ENCODE measurements around the gene KRT20.

Gene KRT20

DNA sequence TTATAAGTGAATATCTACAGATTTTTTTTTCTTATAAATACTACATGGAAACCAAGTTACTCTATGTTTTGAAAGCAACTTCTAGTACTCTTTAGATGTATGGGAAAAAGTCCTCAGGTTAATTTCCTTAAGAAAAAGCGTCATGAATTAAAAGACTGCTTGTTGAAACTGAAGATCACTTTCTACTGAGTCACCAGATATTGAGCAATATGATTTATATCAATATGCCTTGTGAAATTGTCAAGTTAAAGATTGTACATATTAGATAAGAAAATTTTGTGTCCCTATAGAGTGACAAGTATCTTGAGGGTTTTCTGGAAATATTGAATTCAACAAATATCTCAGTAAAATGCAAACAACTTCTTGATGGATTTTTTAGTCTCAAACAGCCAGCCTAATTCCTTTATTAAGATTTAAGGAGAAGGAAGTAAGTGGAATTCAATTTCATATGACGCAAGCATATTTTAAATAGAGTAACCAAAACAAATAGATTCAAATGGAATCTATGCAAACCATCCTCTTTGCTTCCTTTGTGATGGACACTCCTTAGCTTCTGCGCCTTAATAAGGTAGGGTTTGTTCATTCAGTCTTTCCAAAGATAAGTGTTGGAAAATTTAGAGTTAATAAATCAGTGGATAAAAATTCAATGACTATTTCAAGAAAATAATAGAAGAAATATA is 34.6 kb downstream of the KRT20 start:
- no peak for DNase-seq (ENCODE audit: low spot score)

DNA sequence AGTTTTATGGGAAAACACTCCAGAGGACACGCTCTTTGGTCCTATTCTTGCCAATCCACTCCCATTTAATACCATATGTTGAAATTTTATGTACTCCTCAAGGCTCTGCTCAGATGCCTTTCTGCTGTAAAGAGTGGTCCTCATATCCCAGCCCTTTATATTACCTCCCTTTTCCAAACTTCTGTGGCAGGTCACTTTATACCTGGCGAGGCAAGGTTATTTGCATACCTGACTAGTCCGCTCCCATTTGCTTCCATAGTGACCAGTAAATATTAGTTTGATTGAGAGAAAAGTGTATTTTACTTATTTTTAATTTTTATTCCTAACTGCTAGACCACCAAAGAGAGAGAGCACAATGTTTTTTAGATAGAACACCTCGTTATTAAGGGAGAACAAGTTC is 35.3 kb downstream of the KRT20 start:
- DNase-seq (ENCODE audit: low spot score), result no peak

DNA sequence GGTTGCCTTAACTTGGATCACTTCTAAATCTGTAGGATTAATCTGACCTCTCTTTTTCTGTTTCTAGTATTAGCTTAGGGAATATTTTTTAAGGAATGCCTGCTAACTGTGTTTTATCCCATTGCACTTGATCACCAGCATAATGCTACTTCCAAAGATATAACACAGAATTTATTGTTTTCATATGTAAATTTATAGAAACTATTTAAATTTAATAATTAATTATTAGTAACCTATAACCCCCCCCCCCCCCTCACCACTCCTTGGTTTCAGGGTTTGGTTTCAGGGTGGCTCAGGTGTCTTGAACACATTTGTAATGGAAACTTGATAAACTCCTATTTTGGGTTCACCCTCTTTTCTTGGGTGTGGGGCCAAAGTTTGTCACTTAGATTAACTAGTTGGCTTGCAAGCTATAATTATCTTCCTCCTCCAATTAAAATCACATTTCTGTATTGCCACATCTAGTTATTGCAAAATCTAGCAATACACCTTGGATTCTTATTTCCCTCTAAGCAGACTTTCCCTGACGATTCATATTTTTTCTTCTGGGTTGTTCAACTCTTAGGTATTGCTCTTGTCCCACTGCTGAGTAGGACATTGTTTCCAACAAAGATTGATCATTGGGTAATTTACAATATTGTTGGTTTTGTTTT is 36.3 kb downstream of the KRT20 start:
- DNase-seq (ENCODE audit: low spot score), result no peak

- no peak for DNase-seq (ENCODE audit: low spot score)
These were observed 38.4 kb downstream of the KRT20 start for GRCh38 chr17:40846515-40847144.

DNA sequence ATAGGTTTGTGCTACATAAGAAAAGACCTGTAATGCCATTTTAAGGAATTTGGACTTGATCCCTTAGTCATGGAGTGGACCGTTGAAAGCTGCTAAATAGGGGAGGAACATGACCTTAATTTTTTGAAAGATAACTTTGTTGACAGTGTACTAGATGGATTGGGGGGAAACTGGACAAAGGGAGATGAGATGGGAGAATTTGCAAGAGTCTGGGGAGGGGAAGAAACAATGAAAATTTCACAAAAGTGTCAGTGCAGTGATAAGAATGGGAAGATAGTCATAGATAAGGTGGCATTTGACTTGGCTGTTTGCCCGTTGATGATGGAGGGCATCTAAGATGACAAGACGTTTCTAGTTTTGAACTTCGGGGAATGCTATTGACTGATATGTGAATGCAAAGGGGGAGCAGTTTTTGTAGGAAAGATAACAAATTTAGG is 40.4 kb downstream of the KRT20 start:
- DNase-seq (ENCODE audit: low spot score), result no peak

DNA sequence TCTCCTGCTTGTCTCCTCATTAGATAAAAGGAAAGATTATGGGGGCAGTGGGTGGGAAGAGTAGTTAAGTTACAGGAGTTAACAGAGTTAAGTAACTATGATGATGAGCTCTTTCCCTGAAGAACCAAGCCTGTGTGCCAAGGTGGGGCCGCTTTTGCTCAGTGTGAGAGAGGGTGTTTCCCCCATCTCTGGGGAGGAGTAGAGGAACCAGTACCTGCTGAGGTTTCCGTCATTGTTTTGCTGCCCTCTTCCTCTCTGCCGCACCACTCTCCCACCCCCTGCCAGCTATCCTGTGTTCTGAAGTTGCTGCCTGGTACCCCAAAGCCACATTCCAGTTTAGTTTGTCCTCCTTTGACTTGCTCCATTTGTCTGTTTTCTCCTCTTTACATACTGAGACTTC is 41.8 kb downstream of the KRT20 start:
- DNase-seq (ENCODE audit: low spot score), result no peak

DNA sequence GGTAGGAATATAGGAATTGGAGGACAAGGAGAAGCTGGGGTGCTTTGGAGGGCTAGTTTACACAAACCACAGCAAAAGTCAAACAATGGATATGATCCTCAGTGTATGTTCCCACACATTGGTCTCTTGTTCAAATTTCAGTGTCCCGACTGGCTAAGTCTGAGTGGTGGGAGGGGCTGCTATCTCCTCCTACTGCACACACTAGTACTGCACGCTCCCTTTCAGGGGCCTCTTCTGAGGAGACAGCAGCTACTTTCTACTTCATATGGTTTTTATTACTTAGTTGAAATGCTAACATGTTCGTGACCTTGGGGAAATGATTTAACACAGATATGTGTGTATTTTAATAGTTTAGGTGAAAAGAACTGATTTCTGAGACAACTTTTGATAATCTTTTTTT is 43.8 kb downstream of the KRT20 start:
- DNase-seq (ENCODE audit: low spot score), result no peak

GRCh38 chr17:40839194-40839593 is 45.8 kb downstream of the KRT20 start:
- no peak for DNase-seq (ENCODE audit: low spot score)

DNA sequence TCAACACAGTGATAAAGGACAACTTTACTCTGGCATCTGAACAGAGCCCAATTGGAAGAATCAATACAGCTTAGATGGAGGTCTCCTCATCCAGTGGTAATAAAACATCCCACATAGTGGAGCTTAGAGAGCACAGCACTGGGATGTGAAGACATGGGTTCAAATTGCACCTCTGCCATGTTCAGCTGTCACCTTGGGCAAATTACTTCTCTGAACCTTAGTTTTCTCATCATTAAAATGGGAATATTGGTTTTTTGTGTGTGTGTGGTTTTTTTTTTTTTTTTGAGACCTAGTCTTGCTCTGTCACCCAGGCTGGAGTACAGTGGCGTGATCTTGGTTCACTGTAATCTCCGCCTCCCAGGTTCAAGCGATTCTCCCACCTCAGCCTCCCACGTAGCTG is 49.0 kb downstream of the KRT20 start:
- DNase-seq (ENCODE audit: low spot score), result no peak

DNA sequence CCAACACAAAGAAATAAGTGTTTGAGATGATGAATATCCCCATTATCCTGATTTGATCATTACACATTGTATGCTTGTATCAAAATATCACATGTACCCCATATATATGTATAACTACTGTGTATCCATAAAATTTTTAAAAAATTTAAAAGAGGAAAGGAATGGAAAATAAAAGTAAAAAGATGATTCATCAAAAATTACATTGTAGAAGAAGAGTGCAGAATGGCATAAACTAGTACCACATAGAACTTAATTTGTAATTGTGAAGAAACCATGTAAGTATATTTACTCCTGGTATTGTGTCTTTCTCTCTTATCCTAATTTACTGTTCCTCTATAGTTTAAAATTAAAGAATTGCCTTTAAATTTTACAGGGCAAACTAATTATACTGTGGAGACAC is 51.2 kb downstream of the KRT20 start:
- DNase-seq (ENCODE audit: low spot score), result no peak

- DNase-seq (ENCODE audit: low spot score), result no peak
These were observed 52.2 kb downstream of the KRT20 start for GRCh38 chr17:40832840-40833239.

DNA sequence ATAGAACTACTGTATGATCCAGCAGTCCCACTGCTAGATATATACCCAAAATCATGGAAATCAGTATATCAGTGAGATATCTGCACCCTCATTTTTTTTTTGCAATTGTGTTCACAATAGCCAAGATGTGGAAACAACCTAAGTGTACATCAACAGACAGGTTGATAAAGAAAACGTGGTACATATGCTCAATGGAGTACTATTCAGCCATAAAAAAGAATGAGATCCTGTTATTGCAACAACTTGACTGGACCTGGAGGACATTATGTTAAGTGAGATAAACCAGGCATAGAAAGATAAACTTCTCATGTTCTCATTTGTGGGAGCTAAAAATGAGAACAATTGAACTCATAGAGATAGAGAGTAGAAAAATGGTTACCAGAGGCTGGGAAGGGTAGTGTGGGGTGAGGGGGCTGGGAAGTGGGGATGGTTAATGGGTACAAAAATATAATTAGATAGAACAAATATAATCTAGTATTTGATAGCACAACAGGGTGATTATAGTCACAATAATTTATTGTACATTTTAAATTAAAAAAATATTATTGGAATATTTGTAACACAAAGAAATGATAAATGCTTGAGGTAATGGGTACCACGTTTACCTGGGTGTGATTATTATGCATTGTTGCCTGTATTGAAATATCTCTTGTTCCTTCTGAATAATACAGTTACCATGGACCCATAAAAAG is 54.8 kb downstream of the KRT20 start:
- DNase-seq (ENCODE audit: low spot score), result no peak

DNA sequence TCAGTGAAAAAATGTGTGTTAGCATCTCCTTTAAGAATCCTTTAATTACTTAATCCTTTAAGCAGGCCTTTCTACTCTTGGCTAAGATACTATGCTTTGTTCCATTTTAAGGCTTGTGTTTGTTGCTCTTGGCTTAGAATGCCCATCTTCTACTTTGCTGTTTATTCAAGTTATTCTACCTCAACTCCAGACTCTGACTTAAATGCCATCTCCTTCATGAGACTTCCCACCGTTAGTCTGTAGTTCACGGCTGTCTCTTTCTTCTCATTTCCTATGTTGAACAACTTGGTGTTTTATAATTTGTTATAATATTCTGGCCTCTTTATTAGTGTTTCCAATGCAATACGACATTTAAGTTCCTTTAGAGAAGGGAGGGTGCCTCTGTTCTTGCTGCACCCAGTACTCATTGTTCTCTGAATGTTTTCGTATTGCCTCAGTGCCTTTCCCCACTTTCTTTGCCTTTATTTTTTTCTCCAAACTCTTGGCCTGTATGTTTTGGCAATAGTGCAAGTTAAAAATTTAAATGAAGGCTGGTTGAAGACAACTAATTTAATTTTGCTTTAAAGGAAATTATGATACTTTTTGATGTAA is 56.5 kb downstream of the KRT20 start:
- no peak for DNase-seq (ENCODE audit: low spot score)

DNA sequence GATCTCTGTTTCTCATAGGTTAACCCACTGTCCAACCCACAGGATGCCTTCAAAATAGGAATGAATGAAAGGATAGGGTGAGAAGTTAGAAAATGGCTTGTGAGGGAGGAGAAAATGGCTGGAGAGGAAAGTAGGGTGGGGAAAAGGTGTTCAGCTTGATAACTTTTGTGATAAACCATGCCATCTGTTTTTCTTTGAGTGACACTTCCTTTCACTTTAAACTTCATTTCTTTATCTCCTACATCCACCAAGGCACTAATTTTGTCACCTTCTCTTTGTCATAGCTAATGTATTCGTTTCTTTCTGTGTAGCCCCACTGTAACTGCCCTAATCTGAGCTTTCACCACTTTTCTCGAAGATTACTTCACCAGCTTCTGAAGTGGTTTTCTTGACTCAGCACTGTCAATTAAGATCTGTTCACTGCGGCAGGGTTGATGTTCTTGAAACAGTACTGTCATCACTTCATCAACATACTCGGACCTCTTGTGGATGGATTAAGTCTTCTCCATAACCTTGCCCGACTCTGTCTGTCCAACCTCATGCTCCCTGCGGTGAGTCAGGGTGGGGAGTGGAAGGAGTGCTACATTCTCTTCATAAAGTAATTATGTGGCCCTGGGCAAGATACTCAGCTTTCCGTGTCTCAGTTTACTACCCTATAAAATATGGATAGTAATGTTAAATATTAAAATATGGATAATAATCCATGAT is 57.1 kb downstream of the KRT20 start:
- DNase-seq (ENCODE audit: low spot score), result no peak
